Skeletal muscle cell (primary cell): ENCODE results near the gene OR8B12.

Experiments
- DNase-seq: peaks from one replicate; pipeline ENCODE4 v3.0.0-alpha.2; 2010; ENCODE audit warnings: low read depth
- H3K4me3 ChIP-seq: 2 replicates; pipeline ENCODE4 v1.5.1; 2011; ENCODE audit warnings: low read depth, mild to moderate bottlenecking, control low read depth, low read length, moderate library complexity

The OR8B12 gene

GRCh38 chr11:124543554-124543953, at the start of gene OR8B12:
Gene OR8B12 (minus strand): TSS chr11:124543654. CDS start chr11:124543654, 0 bp downstream.
- H3K4me3 ChIP-seq, result no peak within 1 kb of the TSS
- no peak for DNase-seq

- DNase-seq, result no peak
- H3K4me3 ChIP-seq, result no peak overlapping the region
These were observed 49.2 kb upstream of the OR8B12 start for GRCh38 chr11:124592627-124593026.

DNA sequence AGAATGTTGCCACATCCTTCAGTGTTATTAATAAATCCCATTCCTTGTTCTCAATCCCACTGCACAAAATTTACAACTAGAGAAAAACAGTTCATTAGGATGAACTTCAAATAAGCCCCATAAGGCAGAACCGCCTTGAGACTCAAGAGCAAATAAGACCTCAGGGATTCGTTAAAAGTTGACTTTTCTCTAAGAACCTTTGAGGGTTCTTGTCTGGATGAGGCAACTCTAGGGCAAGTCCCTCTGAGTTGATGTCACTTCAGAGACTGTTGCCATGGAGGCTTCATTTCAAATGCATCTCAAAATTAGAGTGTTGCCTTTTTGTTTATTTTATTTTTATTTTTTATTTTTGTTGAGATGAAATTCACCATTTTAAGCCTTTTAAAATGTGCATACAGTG, 48.0 kb upstream of the OR8B12 start:
- H3K4me3 ChIP-seq, result no peak overlapping the region
- DNase-seq, result no peak

DNA sequence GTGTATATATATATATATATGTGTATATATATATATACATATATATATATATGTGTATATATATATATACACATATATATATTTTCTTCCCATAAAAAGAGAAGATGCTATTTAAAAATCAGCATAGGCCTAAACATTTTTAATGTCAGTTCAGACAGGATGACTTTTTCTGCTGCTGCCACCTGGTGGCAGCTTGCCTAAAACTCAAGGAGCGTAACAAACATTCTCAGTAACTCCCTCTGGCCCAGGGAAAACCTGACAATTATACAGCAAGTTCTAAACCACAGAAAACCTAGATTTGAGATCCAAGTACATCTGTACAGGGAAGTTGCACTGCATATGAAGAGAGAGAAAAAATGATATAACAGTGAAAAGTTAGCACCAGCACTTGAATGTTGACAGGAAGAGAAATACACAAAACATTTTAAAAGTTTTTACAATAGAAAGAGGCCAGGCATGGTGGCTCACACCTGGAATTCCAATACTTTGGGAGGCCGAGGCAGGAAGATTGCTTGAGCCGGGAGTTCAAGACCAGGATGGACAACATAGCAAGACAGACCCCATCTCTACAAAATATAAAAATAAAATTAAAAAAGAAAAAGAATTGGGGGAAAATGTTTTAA, 42.9 kb upstream of the OR8B12 start:
- no peak overlapping the region for H3K4me3 ChIP-seq
- DNase-seq, result peak; percentile 21

DNA sequence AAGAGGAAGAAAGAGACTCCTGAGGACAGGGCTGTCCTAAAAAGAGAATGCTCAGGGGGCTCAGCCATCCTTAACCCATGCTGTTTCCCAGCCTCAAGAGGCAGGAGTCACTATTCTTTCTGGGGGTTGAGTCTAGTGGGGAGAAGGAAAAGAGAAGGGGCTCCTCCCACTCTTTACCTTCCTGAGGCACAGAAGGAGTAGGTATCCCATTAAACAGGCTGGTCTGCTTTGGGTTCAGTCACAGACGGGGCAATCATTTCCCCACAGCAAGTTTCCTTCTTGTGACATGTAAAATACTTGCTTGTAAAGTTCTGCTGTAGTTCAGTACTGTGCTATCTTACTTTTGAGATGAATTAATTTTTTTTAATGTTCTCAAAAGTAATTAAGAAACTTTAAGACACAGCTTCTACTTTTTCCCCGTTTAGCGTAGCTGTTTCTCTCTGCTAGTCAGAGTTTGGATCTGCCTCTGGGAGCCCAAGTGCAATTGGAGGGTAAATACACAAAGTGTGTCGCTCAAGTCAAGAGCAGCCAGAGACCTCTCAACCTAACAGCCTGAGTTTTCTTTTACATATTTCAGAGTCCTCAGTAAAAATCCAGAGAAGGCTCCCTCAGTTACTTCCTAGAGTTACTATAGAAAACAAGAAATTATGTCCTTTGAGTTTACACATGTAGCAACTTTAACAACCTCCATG, 41.4 kb upstream of the OR8B12 start:
- no peak for DNase-seq
- H3K4me3 ChIP-seq, result no peak overlapping the region

DNA sequence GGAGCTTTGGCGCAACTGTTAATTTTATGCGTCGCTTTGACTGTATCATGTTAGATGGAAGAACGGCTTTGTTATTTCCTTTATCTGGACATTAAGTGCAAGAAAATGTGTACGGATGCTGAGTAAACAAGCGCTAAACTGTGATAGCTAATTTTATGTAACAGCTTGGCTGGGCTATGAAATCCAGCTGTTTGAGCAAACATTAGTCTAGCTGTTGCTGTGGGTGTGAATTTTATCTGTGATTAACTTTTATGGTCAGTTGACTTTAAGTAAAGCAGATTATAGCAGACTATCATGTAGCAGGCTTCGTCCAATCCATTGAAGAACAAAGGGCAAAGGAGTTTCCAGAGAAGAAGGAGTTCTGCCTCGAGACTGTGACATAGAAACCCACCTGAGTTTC, 40.3 kb upstream of the OR8B12 start:
- DNase-seq, result no peak
- H3K4me3 ChIP-seq, result no peak overlapping the region

- no peak for DNase-seq
- H3K4me3 ChIP-seq, result no peak overlapping the region
These were observed 39.1 kb upstream of the OR8B12 start for GRCh38 chr11:124582565-124582964.

DNA sequence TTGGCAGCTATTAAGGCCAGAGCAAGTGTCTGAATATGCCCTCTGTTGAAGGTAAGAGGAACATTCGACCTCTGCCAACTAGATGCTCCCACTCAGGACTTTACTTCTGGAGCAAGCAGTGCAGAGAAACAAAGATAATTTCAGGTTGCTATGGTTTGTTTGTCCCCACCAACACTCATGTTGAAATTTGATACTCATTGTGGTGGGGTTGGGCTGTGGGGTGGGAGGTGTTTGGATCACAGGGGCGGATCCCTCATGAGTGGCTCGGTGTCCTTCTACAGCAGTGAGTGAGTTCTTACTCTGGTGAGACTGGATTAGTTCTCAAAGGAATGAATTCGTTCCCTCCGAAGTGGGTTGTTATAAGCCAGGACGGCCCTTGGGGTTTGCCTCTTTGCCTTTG, 38.4 kb upstream of the OR8B12 start:
- no peak for DNase-seq
- H3K4me3 ChIP-seq, result no peak overlapping the region

GRCh38 chr11:124578761-124579160, 35.3 kb upstream of the OR8B12 start:
- no peak overlapping the region for H3K4me3 ChIP-seq
- DNase-seq, result no peak

- H3K4me3 ChIP-seq, result no peak overlapping the region
- DNase-seq, result no peak
These were observed 34.4 kb upstream of the OR8B12 start for GRCh38 chr11:124577716-124578427.

DNA sequence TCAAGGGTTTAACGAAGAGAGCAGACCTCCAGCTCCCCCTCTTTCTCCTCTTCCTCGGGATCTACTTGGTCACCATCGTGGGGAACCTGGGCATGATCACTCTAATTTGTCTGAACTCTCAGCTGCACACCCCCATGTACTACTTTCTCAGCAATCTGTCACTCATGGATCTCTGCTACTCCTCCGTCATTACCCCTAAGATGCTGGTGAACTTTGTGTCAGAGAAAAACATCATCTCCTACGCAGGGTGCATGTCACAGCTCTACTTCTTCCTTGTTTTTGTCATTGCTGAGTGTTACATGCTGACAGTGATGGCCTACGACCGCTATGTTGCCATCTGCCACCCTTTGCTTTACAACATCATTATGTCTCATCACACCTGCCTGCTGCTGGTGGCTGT, 26.7 kb upstream of the OR8B12 start:
- H3K4me3 ChIP-seq, result no peak overlapping the region
- DNase-seq, result no peak

- no peak for DNase-seq
- H3K4me3 ChIP-seq, result no peak within 1 kb of the TSS
These were observed 26.2 kb upstream of the OR8B12 start, which contains the start of gene OR8A1 for GRCh38 chr11:124569697-124570096. Gene OR8A1 (plus strand): TSS chr11:124569997. CDS start chr11:124570120, 123 bp downstream.

DNA sequence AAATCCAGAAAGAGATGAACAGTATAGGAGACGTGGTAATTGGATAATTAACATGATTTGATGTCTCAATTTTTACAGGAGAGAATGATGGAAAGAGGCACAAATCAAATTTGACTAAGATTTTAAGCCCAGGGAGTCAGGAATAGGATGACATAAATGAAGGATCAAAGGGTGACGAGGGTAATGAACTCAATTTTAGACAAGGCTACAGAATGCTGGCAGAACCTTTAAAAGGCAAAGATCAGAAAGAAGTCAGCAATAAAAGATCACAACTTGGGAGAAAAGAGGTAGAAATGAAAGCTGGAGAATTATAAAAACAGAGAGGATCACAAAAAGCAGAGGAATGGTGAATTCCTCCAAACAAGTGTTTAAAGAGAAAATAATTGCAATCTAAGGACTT, 13.4 kb upstream of the OR8B12 start:
- no peak for DNase-seq
- H3K4me3 ChIP-seq, result no peak overlapping the region

- no peak for DNase-seq
- H3K4me3 ChIP-seq, result no peak overlapping the region
These were observed 8.5 kb upstream of the OR8B12 start for GRCh38 chr11:124551987-124552386.

GRCh38 chr11:124551189-124551588, 7.7 kb upstream of the OR8B12 start:
- no peak overlapping the region for H3K4me3 ChIP-seq
- DNase-seq, result no peak

DNA sequence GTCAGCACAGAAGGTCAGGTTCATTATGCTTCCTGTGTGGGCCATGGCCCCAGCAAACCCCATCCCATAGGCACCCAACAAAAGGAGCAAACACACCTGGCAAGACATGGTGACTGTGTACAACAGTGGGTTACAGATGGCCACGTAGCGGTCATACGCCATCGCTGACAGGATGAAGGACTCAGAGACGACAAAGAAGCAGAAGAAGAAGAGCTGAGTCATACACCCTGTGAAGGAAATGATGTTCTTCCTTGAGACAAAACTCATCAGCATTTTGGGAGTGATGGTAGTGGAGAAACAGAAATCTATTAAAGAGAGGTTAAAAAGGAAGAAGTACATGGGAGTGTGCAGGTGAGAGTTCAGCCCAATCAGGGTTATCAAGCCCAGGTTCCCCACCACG, 309 bp downstream of the OR8B12 start:
- no peak overlapping the region for H3K4me3 ChIP-seq
- DNase-seq, result no peak

DNA sequence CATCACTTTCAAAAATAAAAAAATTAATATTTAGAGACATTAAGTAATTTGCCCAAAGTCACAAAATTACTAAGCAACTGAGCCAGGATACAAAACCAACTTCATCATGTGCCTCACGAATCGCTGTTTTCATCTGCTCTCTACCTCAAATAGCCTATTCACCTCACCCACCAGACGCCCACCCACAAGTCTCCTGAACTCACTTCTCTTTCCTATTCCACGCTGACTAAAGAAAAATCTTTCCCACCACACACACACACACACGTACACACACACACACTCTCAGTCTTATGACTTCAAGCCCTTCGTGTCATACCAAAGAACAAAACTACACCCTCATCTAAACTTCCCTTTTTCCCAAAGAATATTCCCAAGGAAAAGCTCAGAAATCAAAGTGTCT, 2.2 kb downstream of the OR8B12 start:
- no peak for DNase-seq
- no peak overlapping the region for H3K4me3 ChIP-seq

- H3K4me3 ChIP-seq, result no peak overlapping the region
These were observed 5.4 kb downstream of the OR8B12 start for GRCh38 chr11:124538019-124538418.

DNA sequence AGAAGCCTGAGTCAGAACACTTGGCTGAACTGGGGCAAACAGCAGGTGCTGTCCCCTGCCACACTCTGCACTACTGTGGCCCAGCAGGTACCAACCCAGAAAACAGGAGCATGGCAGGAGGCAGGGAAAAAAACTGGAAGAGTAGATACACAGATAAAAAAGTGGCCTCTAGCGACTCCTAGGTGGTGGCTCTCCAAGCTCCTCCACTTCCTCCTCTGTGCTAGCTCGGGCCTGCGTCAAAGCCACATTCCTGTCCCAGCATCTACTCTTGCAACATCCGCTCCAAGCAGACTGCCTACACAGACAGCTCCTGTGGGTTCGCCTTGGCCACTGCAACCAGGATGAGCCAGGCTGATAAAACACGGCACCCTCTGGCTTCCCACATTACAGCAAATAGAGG, 6.9 kb downstream of the OR8B12 start:
- no peak overlapping the region for H3K4me3 ChIP-seq
- peak; percentile 40 for DNase-seq

More at GRCh38 chr11:124538019-124538418, 5.4 kb downstream of the OR8B12 start:
- DNase-seq, result peak; percentile 83

DNA sequence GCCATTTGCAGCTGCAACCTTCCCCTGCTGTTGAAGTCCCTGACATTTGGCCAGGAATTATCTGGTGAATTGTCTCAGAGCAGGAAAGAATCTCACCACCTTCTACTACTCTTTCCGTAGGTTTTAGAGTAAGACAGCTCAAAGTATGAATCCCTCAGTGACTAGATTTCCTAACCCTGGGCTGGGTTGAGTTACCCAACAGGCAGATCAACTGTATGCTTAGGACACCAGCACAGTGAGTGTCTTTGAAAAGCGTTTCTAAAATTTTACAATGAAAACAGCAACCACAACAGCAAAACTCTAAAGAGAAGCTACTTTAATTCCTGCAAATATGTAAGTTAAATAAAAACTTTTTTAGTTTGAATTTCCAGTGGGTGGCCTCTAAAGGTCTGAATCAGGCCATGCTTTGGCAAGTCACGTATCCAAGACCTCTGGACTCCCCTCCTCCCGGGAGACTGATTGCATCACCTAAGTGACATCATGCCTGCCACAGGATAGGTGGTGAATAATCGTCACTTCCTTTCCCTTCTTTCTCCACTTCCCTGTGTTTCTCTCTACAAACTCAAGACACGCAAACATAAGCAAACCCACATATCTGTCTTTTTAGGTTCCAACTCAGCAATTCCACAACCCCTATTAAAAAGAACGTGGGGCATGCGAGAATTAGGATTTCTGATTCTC, 7.8 kb downstream of the OR8B12 start:
- DNase-seq, result peak; percentile 36

More for the DNA sequence above, 7.8 kb downstream of the OR8B12 start:
- no peak overlapping the region for H3K4me3 ChIP-seq
